ENCODE results near the gene EIF2AK3.
A peak's percentile ranks its signal among the peaks of the same experiment; 100 is the strongest.
"Not testable (repeated sequence)": the region's sequence is repeated elsewhere in the genome, so short reads cannot be mapped to it uniquely, and the experiment has no call there.

Gene EIF2AK3

GRCh38 chr2:88557290-88557689 lies 70.0 kb downstream of the EIF2AK3 start:
- H3K4me3 ChIP-seq (ENCODE audit: low read depth, low read length) = no peak overlapping the region
- no peak for DNase-seq (ENCODE audit: low read depth)

GRCh38 chr2:88556026-88556425 lies 71.2 kb downstream of the EIF2AK3 start:
- H3K4me3 ChIP-seq (ENCODE audit: low read depth, low read length) = no peak overlapping the region
- no peak for DNase-seq (ENCODE audit: low read depth)

GRCh38 chr2:88554189-88554588 lies 73.1 kb downstream of the EIF2AK3 start:
- no peak overlapping the region for H3K4me3 ChIP-seq (ENCODE audit: low read depth, low read length)
- no peak for DNase-seq (ENCODE audit: low read depth)

- no peak for DNase-seq (ENCODE audit: low read depth)
- H3K4me3 ChIP-seq (ENCODE audit: low read depth, low read length) = peak overlapping the region; percentile 30
These were observed 77.5 kb downstream of the EIF2AK3 start for GRCh38 chr2:88549616-88550292.

- H3K4me3 ChIP-seq (ENCODE audit: low read depth, low read length); DNase-seq (ENCODE audit: low read depth): not testable (repeated sequence)
These were observed 81.0 kb downstream of the EIF2AK3 start for GRCh38 chr2:88546291-88546690.

GRCh38 chr2:88545118-88545517 lies 82.1 kb downstream of the EIF2AK3 start:
- H3K4me3 ChIP-seq (ENCODE audit: low read depth, low read length) = no peak overlapping the region
- no peak for DNase-seq (ENCODE audit: low read depth)

GRCh38 chr2:88543541-88544057 lies 83.7 kb downstream of the EIF2AK3 start:
- H3K4me3 ChIP-seq (ENCODE audit: low read depth, low read length) = no peak overlapping the region
- no peak for DNase-seq (ENCODE audit: low read depth)

GRCh38 chr2:88542668-88543067 lies 84.6 kb downstream of the EIF2AK3 start:
- no peak for DNase-seq (ENCODE audit: low read depth)
- H3K4me3 ChIP-seq (ENCODE audit: low read depth, low read length) = no peak overlapping the region

GRCh38 chr2:88540346-88540745 lies 86.9 kb downstream of the EIF2AK3 start:
- DNase-seq (ENCODE audit: low read depth) = peak; percentile 28
- H3K4me3 ChIP-seq (ENCODE audit: low read depth, low read length) = no peak overlapping the region

- no peak overlapping the region for H3K4me3 ChIP-seq (ENCODE audit: low read depth, low read length)
- DNase-seq (ENCODE audit: low read depth) = no peak
These were observed 88.8 kb downstream of the EIF2AK3 start for GRCh38 chr2:88538362-88538917.

- DNase-seq (ENCODE audit: low read depth) = no peak
- no peak overlapping the region for H3K4me3 ChIP-seq (ENCODE audit: low read depth, low read length)
These were observed 89.6 kb downstream of the EIF2AK3 start for GRCh38 chr2:88537640-88538039.

- no peak for DNase-seq (ENCODE audit: low read depth)
- no peak overlapping the region for H3K4me3 ChIP-seq (ENCODE audit: low read depth, low read length)
These were observed 97.2 kb downstream of the EIF2AK3 start for GRCh38 chr2:88530081-88530480.

- no peak for DNase-seq (ENCODE audit: low read depth)
- no peak overlapping the region for H3K4me3 ChIP-seq (ENCODE audit: low read depth, low read length)
These were observed 105.7 kb downstream of the EIF2AK3 start for GRCh38 chr2:88521445-88522073.

- no peak for DNase-seq (ENCODE audit: low read depth)
- no peak overlapping the region for H3K4me3 ChIP-seq (ENCODE audit: low read depth, low read length)
These were observed 109.5 kb downstream of the EIF2AK3 start for GRCh38 chr2:88517759-88518201.
